Measurements from ENCODE around the gene RNU7-1.
A peak's percentile ranks its signal among the peaks of the same experiment; 100 is the strongest.

DNA sequence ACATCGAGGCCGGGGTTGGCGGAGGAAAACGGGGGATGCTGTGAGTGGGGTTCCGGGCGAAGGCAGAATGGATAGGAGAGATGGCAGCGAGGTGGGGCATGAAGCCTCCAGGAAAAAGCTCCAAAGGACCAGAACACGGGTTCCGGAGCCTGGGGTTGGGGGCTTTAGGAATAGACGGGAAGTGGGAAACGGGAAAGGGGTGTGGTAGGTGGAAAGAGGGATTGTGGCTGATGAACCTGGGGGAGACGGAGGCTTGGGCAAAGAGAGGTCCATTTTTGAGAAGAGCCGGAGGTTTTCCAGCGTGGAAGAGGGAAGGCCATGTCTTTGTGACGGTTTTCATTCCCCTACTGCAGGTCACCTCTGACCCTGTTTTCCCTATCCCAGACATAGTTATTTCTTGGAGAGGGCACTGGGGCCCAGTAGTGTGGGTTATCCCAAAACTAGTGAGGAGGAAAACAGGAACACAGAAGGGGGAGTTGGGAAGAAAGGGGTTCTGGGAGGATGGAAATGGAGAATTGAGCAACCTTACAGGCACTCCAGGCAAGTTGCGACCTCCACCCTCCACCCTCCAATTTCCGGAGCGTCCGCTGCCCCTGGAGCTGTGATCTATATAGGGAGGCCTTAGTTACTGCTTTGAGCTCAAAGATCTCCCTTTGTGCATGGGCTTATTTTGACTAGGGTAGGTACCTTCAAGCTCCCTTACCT lies 14.8 kb upstream of the RNU7-1 start:
- peak in 1 of 3 donors; percentile 10 for TF ChIP-seq POLR2AphosphoS5 (IDR thresholded peaks at IDR 0.05)
- TF ChIP-seq, protein P1, sequence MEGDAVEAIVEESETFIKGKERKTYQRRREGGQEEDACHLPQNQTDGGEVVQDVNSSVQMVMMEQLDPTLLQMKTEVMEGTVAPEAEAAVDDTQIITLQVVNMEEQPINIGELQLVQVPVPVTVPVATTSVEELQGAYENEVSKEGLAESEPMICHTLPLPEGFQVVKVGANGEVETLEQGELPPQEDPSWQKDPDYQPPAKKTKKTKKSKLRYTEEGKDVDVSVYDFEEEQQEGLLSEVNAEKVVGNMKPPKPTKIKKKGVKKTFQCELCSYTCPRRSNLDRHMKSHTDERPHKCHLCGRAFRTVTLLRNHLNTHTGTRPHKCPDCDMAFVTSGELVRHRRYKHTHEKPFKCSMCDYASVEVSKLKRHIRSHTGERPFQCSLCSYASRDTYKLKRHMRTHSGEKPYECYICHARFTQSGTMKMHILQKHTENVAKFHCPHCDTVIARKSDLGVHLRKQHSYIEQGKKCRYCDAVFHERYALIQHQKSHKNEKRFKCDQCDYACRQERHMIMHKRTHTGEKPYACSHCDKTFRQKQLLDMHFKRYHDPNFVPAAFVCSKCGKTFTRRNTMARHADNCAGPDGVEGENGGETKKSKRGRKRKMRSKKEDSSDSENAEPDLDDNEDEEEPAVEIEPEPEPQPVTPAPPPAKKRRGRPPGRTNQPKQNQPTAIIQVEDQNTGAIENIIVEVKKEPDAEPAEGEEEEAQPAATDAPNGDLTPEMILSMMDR (IDR thresholded peaks at IDR 0.05): no peak
- TF ChIP-seq POLR2A (IDR thresholded peaks at IDR 0.05): no peak

All from breast epithelium (tissue), 3 donors.